ENCODE data around the gene APBA2. TPM values are rescaled to one million over a fixed set of nuclear protein-coding genes. Genes with fewer than 3 reads are reported as not detected.

APBA2 gene
- total RNA-seq, 2 experiments from 2014 or later, result not detected

GRCh38 chr15:29053006-29053405, 167.2 kb downstream of the APBA2 start:
- H4K20me1 ChIP-seq (ENCODE audit: insufficient read depth, low read length), result no peaks in the 10 kb centered on the region
- no peak for DNase-seq (ENCODE audit: low spot score)
- H3K9me2 ChIP-seq (ENCODE audit: insufficient read depth, low read length), result no peaks in the 10 kb centered on the region
- ChIA-PET POLR2A (no interaction called here), CTCF (ENCODE audit: unreplicated experiment) (no interaction called here)
- no peak overlapping the region for H2AFZ ChIP-seq (ENCODE audit: low read length)
- TF ChIP-seq EZH2phosphoT487 (IDR thresholded peaks at IDR 0.05; ENCODE audit: borderline replicate concordance, low read depth, low read length), result no peak
- no peak for TF ChIP-seq CTCF (conservative IDR thresholded peaks at IDR 0.05; ENCODE audit: low read length)
- H3K4me1 ChIP-seq (ENCODE audit: insufficient read depth, low read length, poor library complexity, severe bottlenecking), result no peaks in the 10 kb centered on the region
- BruUV-seq (replicated peaks), result no TSS peak
- intact Hi-C loops (cut with micrococcal nuclease; ENCODE audit: unreplicated experiment), result no loop called here
- no peak overlapping the region for H3K4me3 ChIP-seq (ENCODE audit: low read depth, low read length, poor library complexity, severe bottlenecking)
- H3K4me2 ChIP-seq (ENCODE audit: low read length), result no peak overlapping the region
- no peaks in the 10 kb centered on the region for H3K9me3 ChIP-seq (ENCODE audit: low read length)
- no peaks in the 10 kb centered on the region for H3K36me3 ChIP-seq (ENCODE audit: insufficient read depth, low read length)
- no peaks in the 10 kb centered on the region for H3K79me2 ChIP-seq (ENCODE audit: insufficient read depth, low read depth, low read length)
- no peak overlapping the region for H3K27ac ChIP-seq (ENCODE audit: low read depth, low read length, poor library complexity, severe bottlenecking)

DNA sequence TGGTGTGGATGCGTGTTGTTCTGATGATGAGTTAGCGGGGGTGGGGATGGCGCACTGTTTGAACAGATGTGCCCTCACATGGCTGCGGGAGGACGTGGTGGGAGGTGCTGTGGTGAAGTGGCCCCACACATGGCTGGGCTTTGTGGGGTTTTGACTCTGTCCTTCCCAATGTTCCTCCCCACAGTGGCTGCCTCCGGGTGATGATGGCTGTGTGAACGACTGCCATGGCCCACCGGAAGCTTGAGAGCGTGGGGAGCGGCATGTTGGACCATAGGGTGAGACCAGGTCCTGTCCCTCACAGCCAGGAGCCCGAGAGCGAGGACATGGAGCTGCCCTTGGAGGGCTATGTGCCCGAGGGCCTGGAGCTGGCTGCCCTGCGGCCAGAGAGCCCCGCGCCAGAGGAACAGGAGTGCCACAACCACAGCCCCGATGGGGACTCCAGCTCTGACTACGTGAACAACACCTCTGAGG, 167.9 kb downstream of the APBA2 start:
- TF ChIP-seq CTCF (conservative IDR thresholded peaks at IDR 0.05; ENCODE audit: low read length), result no peak
- TF ChIP-seq EZH2phosphoT487 (IDR thresholded peaks at IDR 0.05; ENCODE audit: borderline replicate concordance, low read depth, low read length), result no peak
- H4K20me1 ChIP-seq (ENCODE audit: insufficient read depth, low read length), result no peaks in the 10 kb centered on the region
- no peak overlapping the region for H3K4me2 ChIP-seq (ENCODE audit: low read length)
- H3K36me3 ChIP-seq (ENCODE audit: insufficient read depth, low read length), result no peaks in the 10 kb centered on the region
- POLR2A ChIA-PET, result no interaction called here
- no peaks in the 10 kb centered on the region for H3K79me2 ChIP-seq (ENCODE audit: insufficient read depth, low read depth, low read length)
- H2AFZ ChIP-seq (ENCODE audit: low read length), result no peak overlapping the region
- BruUV-seq (replicated peaks), result no TSS peak
- CTCF ChIA-PET (ENCODE audit: unreplicated experiment), result no interaction called here
- DNase-seq (ENCODE audit: low spot score), result no peak
- no peaks in the 10 kb centered on the region for H3K9me3 ChIP-seq (ENCODE audit: low read length)
- H3K4me1 ChIP-seq (ENCODE audit: insufficient read depth, low read length, poor library complexity, severe bottlenecking), result no peaks in the 10 kb centered on the region
- intact Hi-C loops (cut with micrococcal nuclease; ENCODE audit: unreplicated experiment), result no loop called here
- no peak overlapping the region for H3K4me3 ChIP-seq (ENCODE audit: low read depth, low read length, poor library complexity, severe bottlenecking)
- no peaks in the 10 kb centered on the region for H3K9me2 ChIP-seq (ENCODE audit: insufficient read depth, low read length)
- no peak overlapping the region for H3K27ac ChIP-seq (ENCODE audit: low read depth, low read length, poor library complexity, severe bottlenecking)

GRCh38 chr15:29054171-29055045, 168.6 kb downstream of the APBA2 start:
- Histone ChIP-seq H3K9me3 (ENCODE audit: low read length) (no peaks in the 10 kb centered on the region), H3K27ac (ENCODE audit: low read depth, low read length, poor library complexity, severe bottlenecking) (no peak overlapping the region), H3K9me2 (ENCODE audit: insufficient read depth, low read length) (no peaks in the 10 kb centered on the region), H2AFZ (ENCODE audit: low read length) (no peak overlapping the region), H3K4me3 (ENCODE audit: low read depth, low read length, poor library complexity, severe bottlenecking) (no peak overlapping the region), H3K4me1 (ENCODE audit: insufficient read depth, low read length, poor library complexity, severe bottlenecking) (no peaks in the 10 kb centered on the region), H4K20me1 (ENCODE audit: insufficient read depth, low read length) (no peaks in the 10 kb centered on the region), H3K4me2 (ENCODE audit: low read length) (no peak overlapping the region), H3K79me2 (ENCODE audit: insufficient read depth, low read depth, low read length) (no peaks in the 10 kb centered on the region), H3K36me3 (ENCODE audit: insufficient read depth, low read length) (no peaks in the 10 kb centered on the region)
- BruUV-seq (replicated peaks), result no TSS peak
- ChIA-PET CTCF (ENCODE audit: unreplicated experiment) (no interaction called here), POLR2A (no interaction called here)
- intact Hi-C loops (cut with micrococcal nuclease; ENCODE audit: unreplicated experiment), result no loop called here
- DNase-seq (ENCODE audit: low spot score), result no peak
- TF ChIP-seq CTCF (conservative IDR thresholded peaks at IDR 0.05; ENCODE audit: low read length), result no peak
- no peak for TF ChIP-seq EZH2phosphoT487 (IDR thresholded peaks at IDR 0.05; ENCODE audit: borderline replicate concordance, low read depth, low read length)

Data from OCI-LY7 (cell line).